ES-I3 (cell line): Measurements from ENCODE around the gene FAM20C.

Experiments
- H3K36me3 ChIP-seq: 2 replicates; pipeline ENCODE4 v1.6.1; 2013; ENCODE audit warnings: mild to moderate bottlenecking, low read length, control low read depth, moderate library complexity; ENCODE audit not compliant: insufficient read depth
- H3K4me1 ChIP-seq: 2 replicates; pipeline ENCODE4 v1.6.1; 2013; ENCODE audit warnings: mild to moderate bottlenecking, control low read depth, low read length; ENCODE audit not compliant: insufficient read depth
- H3K9ac ChIP-seq: 2 replicates; pipeline ENCODE4 v1.6.1; 2013; ENCODE audit warnings: low read depth, mild to moderate bottlenecking, low read length, moderate library complexity
- H3K9me3 ChIP-seq: 2 replicates; pipeline ENCODE4 v1.6.1; 2013; ENCODE audit warnings: mild to moderate bottlenecking, low read length, moderate library complexity; ENCODE audit not compliant: control insufficient read depth, insufficient read depth

Gene FAM20C

DNA sequence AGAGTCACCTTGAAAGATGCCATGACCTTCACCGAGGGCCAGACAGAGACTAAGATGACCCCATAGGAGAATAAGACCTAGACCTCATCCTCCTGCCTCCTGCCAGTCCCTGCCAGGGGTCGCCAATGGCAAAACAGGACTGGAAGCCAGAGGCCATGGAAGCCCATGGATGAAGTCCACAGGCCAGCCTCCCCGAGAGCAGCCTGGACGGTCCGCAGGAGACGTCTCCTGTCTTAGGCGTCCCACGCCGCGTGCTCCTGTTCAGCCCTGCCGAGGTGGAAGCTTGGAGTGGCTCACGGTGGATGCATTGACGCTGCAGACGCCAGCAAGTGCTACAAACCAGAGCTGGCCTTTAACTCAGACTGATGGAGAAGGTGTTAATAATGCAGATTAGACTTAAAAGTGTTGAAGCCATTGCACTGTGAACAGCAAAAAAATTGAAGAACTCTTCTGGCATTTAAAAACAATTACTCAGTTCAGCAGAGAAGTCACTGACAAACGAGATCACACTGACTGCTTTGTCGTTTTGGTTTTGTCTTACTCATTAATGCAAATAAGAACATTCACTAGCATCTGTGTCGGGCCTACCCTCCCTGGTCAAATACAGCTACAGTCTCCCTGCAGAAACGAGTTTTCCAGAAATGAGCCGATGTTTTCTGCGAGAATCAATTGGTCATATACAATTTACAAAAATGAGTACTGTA is 38.1 kb upstream of the FAM20C start:
- Histone ChIP-seq H3K4me1 (peaks cover 4% of the 10 kb centered on the region; the same call in 1 of the 2 replicates), H3K9me3 (no peaks in the 10 kb centered on the region), H3K36me3 (no peaks in the 10 kb centered on the region), H3K9ac (no peak overlapping the region)

DNA sequence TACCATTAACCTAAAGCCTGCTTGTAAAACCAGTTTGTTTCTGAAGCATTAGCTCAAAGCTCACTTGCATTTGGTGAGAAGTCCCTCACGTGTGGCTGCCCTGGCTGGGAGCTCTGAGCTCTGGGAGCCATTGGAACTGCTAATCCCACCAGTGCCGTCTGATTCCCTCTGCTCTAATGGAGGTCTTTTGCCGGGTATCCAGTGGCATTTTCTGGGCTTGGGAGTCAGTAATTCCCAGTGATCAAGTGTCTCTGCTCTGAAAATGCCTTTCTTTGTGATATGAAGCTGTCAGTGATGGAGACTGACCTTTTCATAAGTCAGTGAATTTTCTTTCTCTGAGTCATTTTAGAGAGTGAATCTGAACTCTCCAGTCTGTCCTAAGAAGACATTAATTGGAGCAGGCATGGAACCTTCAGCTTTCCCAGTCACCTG is 36.9 kb upstream of the FAM20C start:
- no peak overlapping the region for H3K9ac ChIP-seq
- H3K9me3 ChIP-seq, result no peaks in the 10 kb centered on the region
- H3K4me1 ChIP-seq, result peaks cover 4% of the 10 kb centered on the region; the same call in 1 of the 2 replicates
- H3K36me3 ChIP-seq, result no peaks in the 10 kb centered on the region

- Histone ChIP-seq H3K9me3 (no peaks in the 10 kb centered on the region), H3K36me3 (no peaks in the 10 kb centered on the region), H3K9ac (no peak overlapping the region), H3K4me1 (peaks cover 4% of the 10 kb centered on the region; the same call in 1 of the 2 replicates)
These were observed 36.0 kb upstream of the FAM20C start for GRCh38 chr7:156111-157007.

GRCh38 chr7:157008-157310 is 35.4 kb upstream of the FAM20C start:
- Histone ChIP-seq H3K9ac (no peak overlapping the region), H3K4me1 (peaks cover 4% of the 10 kb centered on the region; the same call in 1 of the 2 replicates), H3K9me3 (no peaks in the 10 kb centered on the region)

DNA sequence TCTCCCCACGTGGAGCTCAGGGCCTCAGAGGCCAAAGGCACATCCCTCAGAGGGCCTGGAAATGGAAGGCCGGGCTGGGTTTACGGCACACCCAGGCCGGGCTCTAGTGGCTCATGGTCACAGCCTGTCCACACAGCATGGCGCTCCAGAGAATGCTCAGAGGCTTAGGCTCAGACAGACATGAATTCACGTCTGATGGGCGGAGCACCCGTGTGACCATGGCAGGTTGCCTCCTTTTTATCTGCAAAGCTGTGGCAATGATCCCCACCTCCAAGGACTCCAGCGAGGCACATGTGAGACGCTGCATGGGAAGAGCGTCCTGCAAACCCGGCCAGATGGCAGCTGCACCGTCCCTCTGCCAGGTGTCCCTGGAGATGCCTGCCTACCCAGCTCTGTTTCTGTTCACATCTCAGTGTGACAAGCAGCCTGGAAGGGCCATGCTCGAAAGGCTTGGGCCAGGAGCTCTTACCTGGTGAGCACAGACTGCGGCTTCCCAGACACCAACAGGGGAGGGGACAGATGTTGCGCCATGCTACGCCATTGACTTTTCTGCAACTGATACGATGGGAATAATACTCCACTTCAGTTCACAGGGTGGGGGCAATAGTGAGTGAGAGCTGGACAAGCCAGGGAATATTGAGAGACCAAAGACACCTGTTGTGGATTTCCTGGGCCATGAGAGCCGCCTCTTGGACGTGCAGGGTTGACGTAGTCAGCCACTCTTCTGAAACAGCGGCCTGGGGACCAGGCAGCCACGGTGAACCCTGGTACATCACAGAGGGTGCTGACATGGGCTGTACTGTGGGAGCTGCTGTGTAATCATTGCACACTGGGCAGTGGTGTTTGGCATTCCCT is 34.4 kb upstream of the FAM20C start:
- H3K4me1 ChIP-seq, result peaks cover 4% of the 10 kb centered on the region; the same call in 1 of the 2 replicates
- no peaks in the 10 kb centered on the region for H3K9me3 ChIP-seq
- no peaks in the 10 kb centered on the region for H3K36me3 ChIP-seq
- no peak overlapping the region for H3K9ac ChIP-seq

More at GRCh38 chr7:157008-157310, 35.4 kb upstream of the FAM20C start:
- no peaks in the 10 kb centered on the region for H3K36me3 ChIP-seq

GRCh38 chr7:158771-159170 is 33.6 kb upstream of the FAM20C start:
- Histone ChIP-seq H3K9me3 (no peaks in the 10 kb centered on the region), H3K9ac (no peak overlapping the region), H3K36me3 (no peaks in the 10 kb centered on the region), H3K4me1 (peaks cover 4% of the 10 kb centered on the region; the same call in 1 of the 2 replicates)

DNA sequence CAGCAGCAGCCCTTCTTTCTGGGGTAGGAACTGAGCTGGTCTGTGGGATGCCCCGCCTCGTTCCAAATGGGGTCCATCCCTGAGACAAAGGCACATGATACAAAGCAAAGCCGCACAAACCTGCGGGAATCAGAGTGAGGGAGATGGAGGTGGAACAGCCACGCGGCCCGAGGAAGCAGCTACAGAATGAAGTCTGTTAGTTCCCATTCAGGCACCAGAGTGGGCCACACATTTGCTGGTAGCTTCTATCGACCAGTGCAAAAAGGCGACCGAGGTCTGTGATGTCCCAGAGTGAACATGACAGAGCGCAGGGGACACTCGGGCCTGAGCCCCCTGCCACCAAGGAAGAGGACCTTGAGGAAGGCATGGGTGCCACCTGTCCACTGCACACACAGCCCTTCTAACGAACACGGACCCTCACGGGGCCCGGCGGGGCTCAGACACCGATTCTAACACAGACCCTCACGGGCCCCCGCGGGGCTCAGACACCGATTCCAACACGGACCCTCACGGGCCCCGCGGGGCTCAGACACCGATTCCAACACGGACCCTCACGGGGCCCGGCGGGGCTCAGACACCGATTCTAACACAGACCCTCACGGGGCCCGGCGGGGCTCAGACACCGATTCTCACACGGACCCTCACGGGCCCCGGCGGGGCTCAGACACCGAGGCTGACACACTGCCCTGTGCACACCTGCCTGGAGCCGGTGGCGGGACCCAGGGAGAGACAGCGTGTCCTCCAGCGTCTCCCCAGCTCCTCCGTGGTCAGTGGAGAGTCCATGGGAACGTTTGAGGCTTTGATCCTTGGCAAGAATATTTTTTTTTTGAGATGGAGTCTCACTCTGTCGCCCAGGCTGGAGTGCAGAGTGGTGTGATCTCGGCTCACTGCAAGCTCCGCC is 32.8 kb upstream of the FAM20C start:
- H3K9me3 ChIP-seq, result no peaks in the 10 kb centered on the region
- no peaks in the 10 kb centered on the region for H3K36me3 ChIP-seq
- H3K4me1 ChIP-seq, result peaks cover 4% of the 10 kb centered on the region; the same call in 1 of the 2 replicates
- no peak overlapping the region for H3K9ac ChIP-seq

- H3K4me1 ChIP-seq, result no peaks in the 10 kb centered on the region
- H3K36me3 ChIP-seq, result no peaks in the 10 kb centered on the region
- H3K9ac ChIP-seq, result no peak overlapping the region
- H3K9me3 ChIP-seq, result no peaks in the 10 kb centered on the region
These were observed 31.2 kb upstream of the FAM20C start for GRCh38 chr7:160958-161725.

GRCh38 chr7:162632-163297 is 29.6 kb upstream of the FAM20C start:
- Histone ChIP-seq H3K9ac (no peak overlapping the region), H3K36me3 (no peaks in the 10 kb centered on the region), H3K4me1 (no peaks in the 10 kb centered on the region), H3K9me3 (no peaks in the 10 kb centered on the region)

DNA sequence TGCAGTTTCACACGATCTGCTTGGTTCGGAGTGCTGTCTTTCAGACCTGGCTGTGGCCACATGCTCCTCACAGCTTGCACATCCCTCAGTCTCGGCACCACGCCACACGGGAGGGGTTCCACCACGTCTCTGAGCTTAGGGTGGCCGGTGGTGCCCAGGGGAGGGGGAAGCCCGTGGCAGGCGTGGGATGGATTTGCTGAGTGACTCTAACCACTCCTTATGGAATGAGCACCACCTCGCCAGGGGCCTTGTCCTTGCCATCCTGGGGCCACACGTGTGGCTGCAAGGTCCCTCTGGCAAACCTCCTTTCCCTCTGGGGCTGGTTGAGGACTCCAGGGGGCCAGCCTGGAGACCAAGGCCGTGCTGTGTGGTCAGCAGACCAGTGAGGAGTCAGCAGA is 29.1 kb upstream of the FAM20C start:
- Histone ChIP-seq H3K4me1 (no peaks in the 10 kb centered on the region), H3K36me3 (no peaks in the 10 kb centered on the region), H3K9me3 (no peaks in the 10 kb centered on the region), H3K9ac (no peak overlapping the region)

DNA sequence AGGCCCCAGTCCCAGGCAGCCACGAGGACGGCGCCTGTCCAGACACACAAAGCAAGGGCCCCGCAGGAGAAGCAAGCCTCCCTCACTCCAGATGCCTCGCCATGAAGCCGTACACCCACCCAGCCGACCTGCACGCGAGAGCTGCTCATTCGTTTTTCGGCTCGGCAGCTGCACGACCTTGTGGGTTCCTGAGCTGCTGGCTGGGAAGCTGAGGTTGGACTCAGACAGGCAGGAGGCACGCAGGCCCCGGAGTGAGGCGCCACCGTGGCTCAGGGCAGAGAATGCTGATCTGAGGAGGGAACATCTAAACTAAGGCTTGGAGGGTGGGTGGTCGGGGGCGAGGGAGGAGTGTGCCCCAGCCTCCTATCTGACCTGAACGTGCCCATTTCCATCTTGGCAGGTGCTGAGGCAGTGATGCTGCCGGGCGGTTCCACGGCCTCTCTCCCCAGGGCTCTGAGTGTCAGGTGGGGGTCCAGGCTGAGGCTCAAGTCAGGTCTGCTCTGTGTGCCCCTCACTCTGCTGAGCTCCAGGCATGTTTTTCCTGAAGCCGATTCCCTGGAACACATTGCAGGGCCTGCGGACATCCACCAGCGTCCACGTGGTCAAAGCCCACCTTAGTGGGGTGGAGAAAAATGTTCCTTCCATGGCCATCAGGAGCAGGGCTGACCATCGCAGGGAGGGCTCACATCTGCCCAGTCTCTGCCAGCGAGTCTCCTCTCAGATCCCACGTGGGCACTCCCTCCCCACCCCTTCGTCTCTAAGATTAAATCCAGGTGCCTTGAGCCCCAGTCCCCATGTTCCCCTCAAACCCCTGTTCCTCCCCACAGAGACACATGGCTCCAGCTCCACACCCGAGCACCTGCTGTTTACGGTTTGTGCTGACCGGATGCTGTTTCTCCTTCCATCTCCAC is 28.1 kb upstream of the FAM20C start:
- H3K9ac ChIP-seq, result no peak overlapping the region
- H3K9me3 ChIP-seq, result no peaks in the 10 kb centered on the region
- H3K4me1 ChIP-seq, result no peaks in the 10 kb centered on the region
- no peaks in the 10 kb centered on the region for H3K36me3 ChIP-seq
